ENCODE results near the gene ARVCF.

The ARVCF gene, protein sequence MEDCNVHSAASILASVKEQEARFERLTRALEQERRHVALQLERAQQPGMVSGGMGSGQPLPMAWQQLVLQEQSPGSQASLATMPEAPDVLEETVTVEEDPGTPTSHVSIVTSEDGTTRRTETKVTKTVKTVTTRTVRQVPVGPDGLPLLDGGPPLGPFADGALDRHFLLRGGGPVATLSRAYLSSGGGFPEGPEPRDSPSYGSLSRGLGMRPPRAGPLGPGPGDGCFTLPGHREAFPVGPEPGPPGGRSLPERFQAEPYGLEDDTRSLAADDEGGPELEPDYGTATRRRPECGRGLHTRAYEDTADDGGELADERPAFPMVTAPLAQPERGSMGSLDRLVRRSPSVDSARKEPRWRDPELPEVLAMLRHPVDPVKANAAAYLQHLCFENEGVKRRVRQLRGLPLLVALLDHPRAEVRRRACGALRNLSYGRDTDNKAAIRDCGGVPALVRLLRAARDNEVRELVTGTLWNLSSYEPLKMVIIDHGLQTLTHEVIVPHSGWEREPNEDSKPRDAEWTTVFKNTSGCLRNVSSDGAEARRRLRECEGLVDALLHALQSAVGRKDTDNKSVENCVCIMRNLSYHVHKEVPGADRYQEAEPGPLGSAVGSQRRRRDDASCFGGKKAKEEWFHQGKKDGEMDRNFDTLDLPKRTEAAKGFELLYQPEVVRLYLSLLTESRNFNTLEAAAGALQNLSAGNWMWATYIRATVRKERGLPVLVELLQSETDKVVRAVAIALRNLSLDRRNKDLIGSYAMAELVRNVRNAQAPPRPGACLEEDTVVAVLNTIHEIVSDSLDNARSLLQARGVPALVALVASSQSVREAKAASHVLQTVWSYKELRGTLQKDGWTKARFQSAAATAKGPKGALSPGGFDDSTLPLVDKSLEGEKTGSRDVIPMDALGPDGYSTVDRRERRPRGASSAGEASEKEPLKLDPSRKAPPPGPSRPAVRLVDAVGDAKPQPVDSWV

GRCh38 chr22:20016734-20017621, at the start of gene ARVCF:
ARVCF (minus strand) TSS chr22:20016823; CDS start chr22:19990794, 26,029 bp downstream.
- peak; percentile 90 for DNase-seq

GRCh38 chr22:20065896-20066616, 49.4 kb upstream of the ARVCF start:
- no peak for DNase-seq

GRCh38 chr22:20064545-20065262, 48.1 kb upstream of the ARVCF start:
- no peak for DNase-seq

- no peak for DNase-seq
These were observed 47.5 kb upstream of the ARVCF start for GRCh38 chr22:20064140-20064480.

- DNase-seq, result no peak
These were observed 46.9 kb upstream of the ARVCF start for GRCh38 chr22:20063271-20064139.

- no peak for DNase-seq
These were observed 46.1 kb upstream of the ARVCF start for GRCh38 chr22:20062766-20063083.

DNA sequence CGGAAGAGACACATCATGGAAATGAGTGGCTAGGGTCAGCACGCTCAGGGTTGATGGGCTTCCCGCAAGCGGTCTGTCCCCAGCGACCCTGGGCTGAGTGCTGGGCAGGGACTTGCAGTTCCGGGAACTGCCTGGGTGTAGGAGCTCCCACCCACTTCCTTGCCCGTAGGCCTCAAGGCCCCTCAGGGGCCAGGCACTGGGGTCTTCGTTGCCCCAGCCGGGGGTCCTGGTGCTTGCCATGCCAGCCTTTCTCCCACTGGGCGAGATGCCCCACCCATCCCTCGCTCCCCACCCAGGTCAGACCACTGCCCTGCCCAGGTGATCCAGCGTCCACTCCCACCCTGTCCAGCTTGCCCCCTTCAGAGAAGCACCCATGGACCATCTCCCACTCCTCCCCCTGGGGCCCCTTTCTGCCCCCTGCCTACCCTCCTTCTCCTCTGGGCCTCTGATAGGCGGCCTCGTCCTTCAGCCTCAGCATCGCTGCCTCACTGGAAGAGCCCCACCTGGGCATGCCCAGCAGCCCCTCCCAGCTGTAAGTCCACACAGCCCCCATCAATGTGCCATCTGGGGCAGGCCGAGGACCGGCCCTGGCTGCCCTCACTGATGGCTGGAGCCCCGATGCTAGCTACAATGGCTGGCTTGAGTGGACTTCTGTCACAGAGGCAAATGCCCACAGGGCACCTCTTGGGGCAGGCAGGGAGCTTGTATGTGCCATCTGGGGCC, 45.6 kb upstream of the ARVCF start:
- DNase-seq, result no peak

DNA sequence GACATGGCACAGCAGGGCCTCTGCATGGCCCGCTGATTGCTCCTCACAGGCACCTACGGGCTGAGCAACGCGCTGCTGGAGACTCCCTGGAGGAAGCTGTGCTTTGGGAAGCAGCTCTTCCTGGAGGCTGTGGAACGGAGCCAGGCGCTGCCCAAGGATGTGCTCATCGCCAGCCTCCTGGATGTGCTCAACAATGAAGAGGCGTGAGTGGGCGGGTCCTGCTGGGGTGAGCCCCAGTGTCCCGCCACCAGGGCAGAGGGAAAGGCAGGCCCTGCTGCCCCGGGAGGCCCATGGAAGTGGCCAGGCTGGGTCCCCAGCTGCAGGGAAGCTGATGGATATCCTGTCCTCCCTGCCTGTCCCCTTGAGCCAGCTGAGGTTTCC, 44.8 kb upstream of the ARVCF start:
- DNase-seq, result peak; percentile 67

- no peak for DNase-seq
These were observed 44.3 kb upstream of the ARVCF start for GRCh38 chr22:20060700-20061480.

- no peak for DNase-seq
These were observed 42.6 kb upstream of the ARVCF start for GRCh38 chr22:20058989-20059770.

GRCh38 chr22:20057596-20058268, 41.1 kb upstream of the ARVCF start:
- no peak for DNase-seq

- no peak for DNase-seq
These were observed 40.2 kb upstream of the ARVCF start for GRCh38 chr22:20056696-20057386.

- DNase-seq, result no peak
These were observed 39.5 kb upstream of the ARVCF start for GRCh38 chr22:20056161-20056560.

DNA sequence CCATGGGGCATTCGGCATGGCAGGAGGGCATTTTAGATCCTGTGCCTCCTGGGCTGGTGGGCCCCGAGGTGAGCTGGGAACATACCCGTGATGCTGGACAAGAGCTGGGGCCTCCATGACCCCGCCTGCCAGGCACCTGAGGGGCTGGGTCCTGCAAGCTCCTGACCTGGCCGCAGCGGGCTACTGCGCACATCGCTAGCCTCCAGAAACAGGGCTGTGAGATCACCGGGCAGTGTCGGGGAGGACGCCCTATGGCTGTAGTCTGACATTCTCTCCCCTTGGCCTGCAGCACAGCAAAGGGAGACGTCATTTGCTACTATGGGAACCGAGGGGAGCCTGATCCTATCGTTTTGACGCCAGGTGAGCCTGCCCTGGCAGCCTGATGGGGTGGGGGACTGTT, 39.0 kb upstream of the ARVCF start:
- no peak for DNase-seq

DNA sequence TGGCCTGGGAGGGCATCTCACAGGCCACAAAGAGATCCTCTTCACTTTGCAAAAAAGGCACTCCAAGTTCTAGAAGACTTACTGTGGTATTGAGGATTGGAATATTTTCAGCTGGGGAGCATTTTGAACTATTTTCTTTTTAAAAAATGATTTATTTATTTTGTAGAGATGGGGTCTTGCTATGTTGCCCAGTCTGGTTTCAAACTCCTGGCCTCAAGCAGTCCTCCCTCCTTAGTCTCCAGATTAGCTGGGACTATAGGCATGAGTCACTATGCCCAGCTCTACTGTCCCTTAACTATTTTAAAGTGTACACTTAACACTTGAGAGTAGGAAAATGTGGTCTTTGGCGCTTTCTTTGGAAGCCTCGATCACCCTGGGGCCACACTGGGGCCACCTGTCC, 38.5 kb upstream of the ARVCF start:
- no peak for DNase-seq

DNA sequence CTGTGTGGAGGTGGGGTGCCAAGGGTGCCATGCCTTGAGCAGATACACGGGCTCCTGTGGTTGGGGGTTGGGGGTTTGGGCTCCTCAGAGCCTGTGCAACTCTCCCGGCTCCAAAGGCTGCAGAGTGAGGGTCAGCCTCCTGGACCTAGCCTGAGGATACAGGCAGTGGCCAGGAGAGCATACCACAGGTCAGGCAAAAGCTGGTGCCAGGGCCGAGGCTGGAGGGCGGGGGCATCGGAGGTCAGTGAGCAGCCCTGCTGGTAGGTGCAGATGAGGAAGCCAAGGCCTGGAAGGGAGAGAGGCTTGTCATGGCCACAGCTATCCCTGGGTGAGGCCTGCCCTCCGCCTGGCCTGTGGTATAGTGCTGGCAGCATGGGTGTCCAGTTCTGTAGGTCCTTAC, 37.9 kb upstream of the ARVCF start:
- no peak for DNase-seq

DNA sequence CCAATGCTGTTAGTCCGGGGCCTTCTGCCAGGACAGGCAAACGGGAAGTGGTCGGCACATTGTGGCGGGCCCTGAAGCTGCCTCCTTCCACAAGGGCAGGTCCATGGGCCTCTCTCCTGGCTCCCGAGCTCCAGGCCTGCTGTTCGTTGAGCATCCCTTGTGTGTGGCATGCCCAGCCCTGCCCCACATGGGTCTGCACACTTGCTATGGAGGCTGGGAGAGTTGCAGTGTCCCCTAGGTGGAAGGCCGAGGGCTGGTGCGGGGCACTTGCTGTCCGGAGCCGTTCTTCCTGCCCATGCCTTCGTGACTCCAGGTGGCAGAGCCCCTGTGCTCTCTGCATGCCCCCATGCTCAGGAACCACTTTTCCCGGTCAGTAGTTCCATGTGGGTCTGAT, 37.4 kb upstream of the ARVCF start:
- no peak for DNase-seq

Measured in COR-L47 (cell line).